IPS-NIHi11 (cell line): Measurements from ENCODE around the gene ANGPTL3.
A peak's percentile ranks its signal among the peaks of the same experiment; 100 is the strongest.
"Not testable (repeated sequence)": the region's sequence is repeated elsewhere in the genome, so short reads cannot be mapped to it uniquely, and the experiment has no call there.

Source experiments
- DNase-seq: peaks from one replicate; pipeline ENCODE4 v3.0.0; 2012; ENCODE audit warnings: mixed read lengths, low spot score

Gene ANGPTL3, protein sequence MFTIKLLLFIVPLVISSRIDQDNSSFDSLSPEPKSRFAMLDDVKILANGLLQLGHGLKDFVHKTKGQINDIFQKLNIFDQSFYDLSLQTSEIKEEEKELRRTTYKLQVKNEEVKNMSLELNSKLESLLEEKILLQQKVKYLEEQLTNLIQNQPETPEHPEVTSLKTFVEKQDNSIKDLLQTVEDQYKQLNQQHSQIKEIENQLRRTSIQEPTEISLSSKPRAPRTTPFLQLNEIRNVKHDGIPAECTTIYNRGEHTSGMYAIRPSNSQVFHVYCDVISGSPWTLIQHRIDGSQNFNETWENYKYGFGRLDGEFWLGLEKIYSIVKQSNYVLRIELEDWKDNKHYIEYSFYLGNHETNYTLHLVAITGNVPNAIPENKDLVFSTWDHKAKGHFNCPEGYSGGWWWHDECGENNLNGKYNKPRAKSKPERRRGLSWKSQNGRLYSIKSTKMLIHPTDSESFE

DNA sequence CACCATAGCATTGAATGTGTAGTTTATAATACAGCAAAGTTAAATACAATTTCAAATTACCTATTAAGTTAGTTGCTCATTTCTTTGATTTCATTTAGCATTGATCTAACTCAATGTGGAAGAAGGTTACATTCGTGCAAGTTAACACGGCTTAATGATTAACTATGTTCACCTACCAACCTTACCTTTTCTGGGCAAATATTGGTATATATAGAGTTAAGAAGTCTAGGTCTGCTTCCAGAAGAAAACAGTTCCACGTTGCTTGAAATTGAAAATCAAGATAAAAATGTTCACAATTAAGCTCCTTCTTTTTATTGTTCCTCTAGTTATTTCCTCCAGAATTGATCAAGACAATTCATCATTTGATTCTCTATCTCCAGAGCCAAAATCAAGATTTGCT lies at the start of gene ANGPTL3:
Gene ANGPTL3, plus strand, starts transcription at position 240 of the 400 bp plus-strand sequence. Its CDS starts 47 bp downstream, at position 287.
- no peak for DNase-seq

DNA sequence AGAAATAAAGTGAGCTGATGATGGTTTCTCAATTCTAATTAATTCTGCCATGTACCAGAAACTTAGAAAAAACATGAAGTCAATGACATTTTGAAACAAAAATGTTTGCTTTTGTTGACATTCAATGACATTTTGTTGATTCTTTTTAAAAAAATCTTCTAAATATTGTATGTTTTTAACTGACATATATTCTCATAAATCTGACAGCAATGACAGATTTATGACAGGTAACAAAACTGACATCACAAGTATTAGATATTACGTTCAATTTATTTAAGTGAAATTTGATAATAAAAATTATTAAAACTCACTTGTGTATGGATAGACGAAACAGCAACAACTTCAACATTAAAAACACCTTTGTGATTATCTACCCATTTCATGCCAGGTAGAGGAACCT lies 36.0 kb upstream of the ANGPTL3 start:
- no peak for DNase-seq

DNA sequence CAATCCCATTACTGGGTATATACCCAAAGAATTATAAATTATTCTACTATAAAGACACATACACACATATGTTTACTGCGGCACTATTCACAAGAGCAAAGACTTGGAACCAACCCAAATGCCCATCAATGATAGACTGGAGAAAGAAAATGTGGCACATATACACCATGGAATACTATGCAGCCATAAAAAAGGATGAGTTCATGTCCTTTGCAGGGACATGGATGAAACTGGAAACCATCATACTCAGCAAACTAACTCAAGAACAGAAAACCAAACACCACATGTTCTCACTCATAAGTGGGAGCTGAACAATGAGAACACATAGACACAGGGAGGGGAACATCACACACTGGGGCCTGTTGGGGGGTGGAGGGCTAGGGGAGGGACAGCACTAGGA lies 30.1 kb upstream of the ANGPTL3 start:
- not testable (repeated sequence) for DNase-seq

DNA sequence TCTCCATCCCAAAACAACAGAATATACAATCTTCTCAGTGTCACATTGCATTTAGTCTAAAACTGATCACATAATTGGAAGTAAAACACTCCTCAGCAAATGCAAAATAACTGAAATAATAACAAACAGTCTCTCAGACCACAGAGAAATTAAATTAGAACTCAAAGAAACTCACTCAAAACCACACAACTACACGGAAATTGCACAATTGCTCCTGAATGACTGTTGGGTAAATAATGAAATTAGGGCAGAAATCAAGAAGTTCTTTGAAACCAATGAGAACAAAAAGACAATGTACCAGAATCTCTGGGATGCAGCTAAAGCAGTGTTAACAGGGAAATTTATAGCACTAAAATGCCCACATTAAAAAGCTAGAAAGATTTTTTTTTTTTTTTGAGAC lies 29.4 kb upstream of the ANGPTL3 start:
- not testable (repeated sequence) for DNase-seq

DNA sequence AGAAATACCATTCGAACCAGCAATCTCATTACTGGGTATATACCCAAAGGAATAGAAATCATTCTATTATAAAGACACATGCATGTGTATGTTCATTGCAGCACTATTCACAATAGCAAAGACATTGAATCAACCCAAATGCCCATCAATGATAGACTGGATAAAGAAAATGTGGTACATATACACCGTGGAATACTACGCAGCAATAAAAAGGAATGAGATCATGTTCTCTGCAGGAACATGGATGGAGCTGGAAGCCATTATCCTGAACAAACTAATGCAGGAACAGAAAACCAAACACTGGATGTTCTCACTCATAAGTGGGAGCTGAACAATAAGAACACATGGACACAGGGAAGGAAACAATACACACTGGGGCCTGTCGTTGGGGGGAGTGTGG lies 25.8 kb upstream of the ANGPTL3 start:
- not testable (repeated sequence) for DNase-seq

DNA sequence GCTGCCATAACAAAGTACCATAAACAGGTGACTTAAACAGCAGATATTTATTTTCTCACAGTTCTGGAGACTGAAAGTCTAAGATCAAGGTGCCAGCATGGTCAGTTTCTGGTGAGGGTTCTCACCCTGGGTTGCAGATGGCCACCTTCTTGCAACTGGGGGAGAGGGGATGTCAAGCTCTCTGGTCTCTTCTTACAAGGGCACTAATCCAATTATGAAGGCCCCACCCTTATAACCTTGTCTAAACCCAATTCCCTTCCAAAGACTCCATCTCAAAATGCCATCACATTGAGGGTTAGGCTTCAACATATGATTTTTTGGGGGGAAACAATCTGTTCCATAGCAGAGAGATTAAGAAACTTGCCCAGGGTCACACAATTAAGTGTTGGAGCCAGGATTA lies 24.8 kb upstream of the ANGPTL3 start:
- no peak for DNase-seq

DNA sequence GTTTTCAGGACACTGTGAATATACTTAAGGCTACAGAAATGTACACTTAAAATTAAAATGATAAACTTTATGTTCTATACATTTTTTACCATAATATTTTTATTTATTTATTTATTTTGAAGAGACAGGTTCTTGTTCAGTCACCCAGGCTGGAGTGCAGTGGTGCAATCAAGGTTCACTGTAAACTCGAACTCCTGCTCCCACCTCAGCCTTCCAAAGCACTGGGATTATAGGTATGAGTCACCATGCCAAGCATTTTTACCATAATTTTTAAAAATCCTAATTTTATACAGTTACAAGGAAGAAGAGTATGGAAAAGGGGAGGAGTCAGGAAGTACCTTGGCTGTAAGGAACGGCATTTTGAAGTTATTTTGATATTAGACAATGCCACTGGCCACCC lies 23.6 kb upstream of the ANGPTL3 start:
- no peak for DNase-seq

DNA sequence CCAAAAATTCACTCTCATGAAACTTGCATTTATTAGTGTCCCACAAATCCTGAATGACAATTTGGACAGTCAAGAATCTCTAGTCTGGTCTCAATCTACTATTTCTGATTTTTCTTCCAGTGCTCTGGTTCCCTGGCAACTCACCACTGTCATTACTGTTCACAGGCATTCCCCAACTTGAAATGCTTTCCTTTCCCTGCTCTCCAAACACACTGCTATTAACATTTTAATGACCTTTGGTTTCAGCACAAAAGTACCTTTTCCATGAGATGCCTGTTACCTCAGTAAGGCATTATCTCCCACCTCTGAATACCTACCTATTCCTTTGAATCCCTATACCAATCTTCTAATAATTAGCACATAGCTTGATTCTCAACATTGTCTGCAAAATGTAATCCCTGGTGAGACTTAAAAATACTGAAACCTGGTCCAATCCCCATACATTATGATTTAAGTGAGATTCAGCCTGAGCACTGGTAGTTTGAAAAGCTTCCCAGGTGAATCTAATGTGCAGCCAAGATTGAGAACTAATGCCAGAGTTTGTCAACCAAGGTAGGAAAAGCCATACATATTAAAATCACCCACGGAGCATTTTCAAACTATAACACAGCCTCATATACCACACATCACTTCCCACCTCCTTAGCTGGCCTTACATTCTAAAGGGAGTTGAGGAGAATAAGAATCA lies 11.7 kb upstream of the ANGPTL3 start:
- peak; percentile 18 for DNase-seq

DNA sequence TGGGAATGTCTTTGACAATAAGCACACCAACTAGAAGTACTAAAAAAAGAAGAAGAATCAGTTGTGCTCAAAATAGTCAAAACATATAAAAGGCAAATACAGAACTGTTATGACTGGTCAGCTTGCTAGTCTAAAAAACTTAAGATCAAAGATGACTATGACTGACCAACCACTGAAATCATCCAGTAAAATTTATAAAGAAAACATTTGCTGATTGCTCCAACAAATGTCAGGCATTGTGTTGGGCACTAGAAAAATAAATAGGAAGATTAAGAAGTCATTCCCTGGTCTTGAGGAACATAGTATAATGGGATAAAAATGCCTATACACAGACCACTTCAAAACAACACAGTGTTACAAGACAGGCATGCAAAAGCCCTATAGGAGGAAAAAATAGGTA lies 9.3 kb upstream of the ANGPTL3 start:
- no peak for DNase-seq

DNA sequence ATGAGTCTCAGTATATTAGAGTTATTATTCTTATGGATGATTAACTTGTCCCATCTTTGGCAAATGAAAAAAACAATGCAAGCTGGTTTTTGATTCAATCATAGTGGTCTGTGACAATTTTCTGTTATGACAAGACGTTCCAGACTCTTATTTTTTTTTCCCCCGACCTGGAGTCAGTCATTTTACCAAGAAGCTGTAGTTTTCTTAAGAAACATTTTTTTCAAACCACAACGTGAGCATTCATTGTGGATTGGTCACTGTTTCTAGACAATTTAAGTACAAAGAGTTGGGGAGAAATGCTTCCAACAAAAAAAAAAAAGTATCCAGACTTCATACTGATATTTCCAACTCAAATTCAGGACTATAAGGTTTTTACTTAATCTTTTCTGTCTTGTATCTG lies 8.0 kb upstream of the ANGPTL3 start:
- no peak for DNase-seq

DNA sequence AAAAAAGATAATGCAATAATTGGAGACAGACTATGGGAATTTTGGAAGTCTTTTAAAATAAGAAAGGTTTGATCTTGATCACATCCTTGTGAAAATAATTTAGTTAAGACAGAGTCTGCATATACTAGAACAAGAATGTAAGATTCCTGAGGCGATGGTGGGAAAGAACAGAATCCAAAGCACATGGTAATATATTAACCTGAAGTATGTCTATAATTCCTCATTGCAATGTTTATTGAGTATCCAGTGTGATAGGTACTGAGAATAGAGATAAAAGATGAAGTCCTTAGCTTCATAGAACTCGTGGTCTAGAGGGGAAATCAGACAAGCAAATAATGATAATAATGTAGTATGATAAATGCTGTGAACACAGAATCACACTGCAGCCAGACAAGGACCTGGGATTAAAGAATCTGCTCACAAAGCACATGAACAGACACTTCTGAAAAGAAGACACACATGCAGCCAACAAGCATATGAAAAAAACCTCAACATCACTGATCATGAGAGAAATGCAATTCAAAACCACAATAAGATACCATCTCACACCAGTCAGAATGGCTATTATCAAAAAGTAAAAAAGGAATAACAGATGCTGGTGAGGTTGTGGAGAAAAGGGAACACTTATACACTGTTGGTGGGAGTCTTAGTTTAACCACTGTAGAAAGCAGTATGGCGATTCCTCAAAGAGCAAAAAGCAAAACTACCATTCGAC lies 6.9 kb upstream of the ANGPTL3 start:
- no peak for DNase-seq

DNA sequence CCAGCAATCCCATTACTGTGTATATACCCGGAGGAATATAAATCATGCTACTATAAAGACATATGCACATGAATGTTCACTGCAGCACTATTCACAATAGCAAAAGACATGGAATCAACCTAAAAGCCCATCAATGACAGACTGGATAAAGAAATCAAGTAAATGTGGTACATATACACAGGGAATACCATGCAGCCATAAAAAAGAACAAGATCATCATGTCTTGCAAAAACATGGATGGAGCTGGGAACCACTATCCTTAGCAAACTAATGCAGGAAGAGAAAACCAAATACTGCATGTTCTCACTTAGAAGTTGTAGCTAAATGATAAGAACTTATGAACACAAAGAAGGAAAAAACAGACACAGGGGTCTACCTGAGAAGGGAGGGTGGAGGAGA lies 6.4 kb upstream of the ANGPTL3 start:
- no peak for DNase-seq

DNA sequence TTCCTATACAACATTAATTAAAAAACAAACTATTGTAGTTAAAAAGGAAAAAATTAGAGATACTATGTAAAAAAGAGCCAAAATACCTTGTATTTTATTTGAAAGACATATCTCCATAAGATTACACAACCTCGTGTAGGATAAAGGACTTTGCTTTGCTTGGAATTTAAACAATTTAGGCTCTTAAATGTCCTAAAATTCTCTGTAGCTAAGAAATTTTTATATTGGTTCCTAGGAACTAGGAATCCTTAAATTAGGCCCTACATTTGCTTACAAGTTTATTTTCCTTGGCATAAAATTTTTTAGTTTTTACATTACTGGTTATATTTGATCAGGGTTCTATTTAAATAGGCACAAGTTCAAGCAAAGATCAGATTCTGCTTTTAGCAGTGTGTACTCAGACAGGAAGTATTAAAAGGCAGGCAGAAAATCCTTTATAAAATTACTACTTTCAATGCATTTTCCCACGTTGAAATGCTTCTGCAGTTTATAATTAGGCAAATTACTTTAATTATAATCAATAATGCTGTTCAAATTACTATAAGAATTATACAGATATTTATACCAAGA lies 3.4 kb upstream of the ANGPTL3 start:
- DNase-seq = no peak

DNA sequence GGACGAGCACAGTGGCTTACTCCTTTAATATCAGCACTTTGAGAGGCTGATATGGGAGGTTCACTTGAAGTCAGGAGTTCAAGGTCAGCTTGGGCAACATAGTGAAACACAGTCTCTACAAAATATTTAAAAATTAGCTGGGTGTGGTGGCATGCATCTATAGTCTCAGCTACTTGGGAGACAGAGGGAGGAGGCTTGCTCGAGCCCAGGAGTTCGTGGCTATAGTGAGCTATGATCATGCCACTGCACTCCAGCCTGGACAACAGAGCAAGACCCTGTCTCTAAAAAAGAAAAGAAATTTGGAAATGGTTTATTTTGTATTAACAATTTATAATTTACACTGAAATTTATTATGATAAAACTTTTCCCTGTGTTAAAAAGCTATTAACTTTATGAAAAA lies 1.7 kb upstream of the ANGPTL3 start:
- no peak for DNase-seq

DNA sequence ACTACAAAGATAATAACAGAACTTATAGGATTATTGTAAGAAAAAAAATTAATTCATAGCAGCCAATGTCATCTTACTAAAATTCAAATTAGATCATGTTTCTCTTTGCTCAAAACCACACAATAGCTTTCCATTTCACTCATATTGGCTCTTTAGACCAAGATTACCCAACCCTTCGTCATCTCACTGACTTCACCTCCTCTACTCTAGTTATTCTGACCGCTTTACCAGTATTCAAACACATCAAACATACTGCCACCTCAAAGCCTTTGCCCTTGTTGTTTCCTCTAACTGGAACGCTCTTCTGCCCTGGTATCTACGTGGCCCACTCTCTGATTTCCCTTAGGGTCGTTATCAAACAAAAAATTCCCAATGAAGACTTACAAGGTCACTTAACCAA lies 1.7 kb downstream of the ANGPTL3 start:
- DNase-seq = no peak

DNA sequence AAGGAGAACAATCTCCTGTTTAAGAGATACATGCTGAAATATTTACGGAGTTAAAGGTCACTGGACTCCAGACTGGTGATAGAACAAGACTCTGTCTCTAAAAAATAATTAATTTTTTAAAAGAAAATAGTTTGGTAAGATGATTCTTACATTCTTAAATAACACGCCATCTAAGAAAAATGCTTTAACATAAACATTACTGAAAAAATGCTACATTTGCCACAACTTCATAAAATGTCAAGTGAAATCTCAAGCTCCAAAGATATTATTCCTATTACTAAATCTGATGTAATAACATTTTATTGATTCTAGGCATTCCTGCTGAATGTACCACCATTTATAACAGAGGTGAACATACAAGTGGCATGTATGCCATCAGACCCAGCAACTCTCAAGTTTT lies 4.1 kb downstream of the ANGPTL3 start:
- no peak for DNase-seq

DNA sequence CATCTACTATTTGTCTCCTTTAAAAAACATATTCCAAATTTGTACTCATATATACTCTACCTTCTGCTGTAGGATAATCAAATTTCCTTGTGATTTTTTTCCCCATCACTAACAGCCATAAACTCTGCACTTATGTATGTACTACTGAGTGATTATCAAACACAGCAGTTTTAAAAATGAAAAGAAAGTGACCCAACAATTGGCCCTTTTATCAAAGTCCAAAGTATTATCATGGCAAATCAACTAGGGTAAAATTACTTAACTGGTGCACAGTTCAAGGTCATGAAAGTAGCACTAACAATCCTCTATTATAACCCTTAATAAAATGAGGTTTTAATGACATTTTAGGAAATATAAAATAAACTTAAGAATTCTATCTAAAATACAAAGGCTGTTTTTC lies 11.6 kb downstream of the ANGPTL3 start:
- DNase-seq = no peak

DNA sequence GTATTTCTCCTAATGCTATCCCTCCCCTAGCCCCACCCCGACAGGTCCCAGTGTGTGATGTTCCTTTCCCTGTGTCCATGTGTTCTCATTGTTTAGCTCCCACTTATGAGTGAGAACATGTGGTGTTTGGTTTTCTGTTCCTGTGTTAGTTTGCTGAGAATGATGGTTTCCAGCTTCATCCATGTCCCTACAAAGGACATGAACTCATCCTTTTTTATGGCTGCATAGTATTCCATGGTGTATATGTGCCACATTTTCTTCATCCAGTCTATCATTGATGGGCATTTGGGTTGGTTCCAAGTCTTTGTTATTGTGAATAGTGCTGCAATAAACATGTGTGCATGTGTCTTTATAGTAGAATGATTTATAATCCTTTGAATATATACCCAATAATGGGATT lies 13.3 kb downstream of the ANGPTL3 start:
- not testable (repeated sequence) for DNase-seq

DNA sequence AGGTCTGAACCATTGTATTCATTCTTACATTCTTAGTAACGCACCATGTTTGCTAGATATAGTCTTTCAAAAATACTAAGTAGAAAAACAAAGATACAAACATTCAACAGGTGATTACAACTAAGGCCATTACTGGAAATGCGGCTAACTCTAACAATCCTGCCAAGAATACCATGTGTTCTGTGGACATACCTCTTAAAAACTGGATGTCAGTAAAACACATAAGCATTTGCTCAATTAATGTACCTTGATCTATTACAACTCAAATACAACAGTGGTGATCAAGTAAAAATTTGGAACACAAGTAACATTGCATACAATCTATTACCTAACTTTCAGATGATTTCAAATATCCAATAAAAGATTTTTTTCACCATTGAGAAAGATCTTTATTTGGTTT lies 15.4 kb downstream of the ANGPTL3 start:
- DNase-seq = no peak

DNA sequence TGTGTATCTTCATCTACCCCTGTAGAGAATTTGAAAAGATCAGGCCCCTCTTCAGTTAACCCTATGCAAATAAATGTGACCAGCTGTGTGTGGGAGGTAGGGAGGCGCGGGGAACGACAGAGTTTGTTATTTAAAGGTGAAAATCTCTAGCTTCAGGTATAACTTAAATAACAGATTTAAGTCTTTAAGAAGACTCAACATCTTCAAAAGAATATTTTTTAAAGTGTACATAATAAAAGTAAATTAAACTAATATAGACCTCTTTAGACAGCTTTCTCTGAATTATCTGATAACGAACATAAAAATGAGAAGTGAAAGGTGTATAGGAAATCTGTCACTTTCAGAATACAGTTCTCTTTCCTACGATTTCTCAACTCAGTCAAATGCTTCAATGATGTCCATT lies 16.0 kb downstream of the ANGPTL3 start:
- no peak for DNase-seq

DNA sequence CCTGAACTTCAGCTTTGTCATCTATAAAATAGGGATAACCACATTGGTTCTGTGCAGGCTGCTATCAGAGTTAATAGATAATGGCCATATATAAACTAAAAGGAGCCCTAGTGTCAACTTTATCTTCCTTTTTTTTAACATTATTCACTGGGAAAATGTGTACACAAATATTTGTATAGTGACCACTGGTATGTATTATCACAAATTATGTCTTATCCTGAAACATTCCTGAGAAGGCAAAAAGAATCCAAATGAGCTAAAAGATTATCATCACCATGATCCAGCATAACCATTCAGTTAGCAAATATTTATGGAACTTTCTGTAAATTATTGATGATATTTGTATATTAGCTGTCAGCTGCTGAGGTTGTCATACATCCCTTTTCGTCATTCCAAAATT lies 16.6 kb downstream of the ANGPTL3 start:
- DNase-seq = no peak

DNA sequence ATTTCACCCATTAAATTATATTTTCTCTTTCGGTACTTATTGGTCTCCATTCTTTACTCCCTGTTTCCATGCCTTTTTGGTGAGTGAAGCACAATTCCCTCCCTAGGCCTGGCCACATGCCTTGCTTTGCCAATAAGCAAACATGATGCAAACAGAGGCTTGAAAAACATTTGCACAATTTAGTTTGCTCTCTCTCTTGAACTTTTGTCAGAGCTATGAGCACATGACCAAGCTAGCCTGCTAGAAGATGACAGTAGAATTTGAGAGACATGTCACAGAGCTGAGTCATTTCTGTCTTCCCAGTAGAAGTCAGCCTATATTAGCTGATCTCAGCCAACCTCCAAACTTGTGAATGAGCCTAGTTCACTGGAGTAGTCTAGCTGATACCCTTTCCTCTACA lies 24.6 kb downstream of the ANGPTL3 start:
- DNase-seq = no peak

DNA sequence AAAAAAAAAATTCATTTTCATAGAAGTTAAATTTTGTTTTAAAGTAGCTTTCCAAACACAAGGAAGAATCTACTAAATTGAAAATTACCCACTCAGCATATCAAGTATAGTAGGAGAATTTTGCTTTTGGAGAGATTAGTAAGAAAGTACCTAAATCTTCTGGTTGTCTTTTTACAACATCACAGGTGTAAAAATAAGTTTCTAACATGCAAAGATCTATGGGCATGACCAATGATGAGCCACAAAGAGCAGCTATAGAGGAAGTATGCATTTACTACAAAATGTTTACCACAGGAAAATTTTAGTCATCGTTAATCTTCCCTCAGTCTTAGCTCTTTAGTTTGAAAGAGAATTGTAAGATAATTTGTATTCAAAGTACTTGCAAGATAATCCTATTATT lies 28.1 kb downstream of the ANGPTL3 start:
- no peak for DNase-seq
